ENCODE data around the gene HELLS.

DNA sequence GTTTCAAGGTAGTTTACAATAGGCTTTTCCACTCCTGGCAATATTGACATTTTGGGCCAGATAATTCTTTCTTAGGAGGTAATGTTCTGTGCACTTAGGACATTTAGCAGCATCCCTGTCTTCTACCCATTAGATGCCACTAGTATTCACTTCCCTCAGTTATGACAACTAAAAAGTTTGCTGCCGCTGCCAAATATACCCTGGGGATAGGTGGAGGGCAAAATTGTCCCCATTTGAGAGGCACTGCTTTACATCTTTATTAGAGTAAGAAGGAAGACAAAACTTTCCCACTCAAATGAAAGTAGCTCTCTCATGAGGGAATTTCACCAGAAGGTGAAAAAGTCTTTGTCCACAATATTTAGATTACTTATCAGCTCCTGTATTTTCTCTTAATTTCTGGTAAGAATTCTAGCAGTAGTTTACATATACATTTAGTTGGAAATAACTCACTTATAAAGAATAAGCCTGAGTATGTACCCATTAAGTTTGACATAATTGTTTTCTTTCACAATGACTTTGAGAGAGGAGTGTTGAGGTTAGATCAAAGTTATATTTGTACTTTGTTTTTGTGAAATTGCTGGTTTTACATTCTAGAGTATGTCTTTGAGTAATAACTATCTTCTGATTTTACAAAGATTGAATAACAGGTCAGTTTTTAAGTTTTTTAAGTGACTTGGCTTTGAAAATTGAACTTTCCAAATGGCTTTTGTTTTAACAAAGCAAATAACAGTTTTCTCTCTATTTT lies 46.0 kb downstream of the HELLS start:
- TF ChIP-seq POLR2A (IDR thresholded peaks at IDR 0.05; ENCODE audit: low read depth, low read length) (no peak), RAD21 (IDR thresholded peaks at IDR 0.05; ENCODE audit: low read length) (no peak), MXI1 (IDR thresholded peaks at IDR 0.05; ENCODE audit: borderline replicate concordance, low read depth, low read length) (no peak), RCOR1 (IDR thresholded peaks at IDR 0.05; ENCODE audit: insufficient replicate concordance, low read length) (no peak), ELK1 (IDR thresholded peaks at IDR 0.05; ENCODE audit: borderline replicate concordance, low read depth, low read length) (no peak)
- TF ChIP-seq, protein P1, sequence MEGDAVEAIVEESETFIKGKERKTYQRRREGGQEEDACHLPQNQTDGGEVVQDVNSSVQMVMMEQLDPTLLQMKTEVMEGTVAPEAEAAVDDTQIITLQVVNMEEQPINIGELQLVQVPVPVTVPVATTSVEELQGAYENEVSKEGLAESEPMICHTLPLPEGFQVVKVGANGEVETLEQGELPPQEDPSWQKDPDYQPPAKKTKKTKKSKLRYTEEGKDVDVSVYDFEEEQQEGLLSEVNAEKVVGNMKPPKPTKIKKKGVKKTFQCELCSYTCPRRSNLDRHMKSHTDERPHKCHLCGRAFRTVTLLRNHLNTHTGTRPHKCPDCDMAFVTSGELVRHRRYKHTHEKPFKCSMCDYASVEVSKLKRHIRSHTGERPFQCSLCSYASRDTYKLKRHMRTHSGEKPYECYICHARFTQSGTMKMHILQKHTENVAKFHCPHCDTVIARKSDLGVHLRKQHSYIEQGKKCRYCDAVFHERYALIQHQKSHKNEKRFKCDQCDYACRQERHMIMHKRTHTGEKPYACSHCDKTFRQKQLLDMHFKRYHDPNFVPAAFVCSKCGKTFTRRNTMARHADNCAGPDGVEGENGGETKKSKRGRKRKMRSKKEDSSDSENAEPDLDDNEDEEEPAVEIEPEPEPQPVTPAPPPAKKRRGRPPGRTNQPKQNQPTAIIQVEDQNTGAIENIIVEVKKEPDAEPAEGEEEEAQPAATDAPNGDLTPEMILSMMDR (conservative IDR thresholded peaks at IDR 0.05; ENCODE audit: low read depth, low read length), result no peak

All from IMR-90 (cell line).